Mesenchymal stem cell (in vitro differentiated cells and primary cell): Measurements from ENCODE around the gene INO80C.

ENCODE experiments used
- DNase-seq: peaks from one replicate; pipeline ENCODE4 v3.0.0-alpha.2; 2013
- H2AFZ ChIP-seq: one replicate; pipeline ENCODE4 v1.6.1; 2013; ENCODE audit warnings: low read depth, mild to moderate bottlenecking, control low read depth, inconsistent platforms, low read length, moderate library complexity
- H2AK5ac ChIP-seq: 2 replicates; pipeline ENCODE4 v1.6.1; 2013; ENCODE audit warnings: low read length, moderate library complexity, mild to moderate bottlenecking, inconsistent platforms; ENCODE audit not compliant: severe bottlenecking
- H2BK120ac ChIP-seq: one replicate; pipeline ENCODE4 v1.6.1; 2013; ENCODE audit warnings: low read depth, mild to moderate bottlenecking, inconsistent platforms, low read length, moderate library complexity
- H2BK12ac ChIP-seq, 2 experiments: one replicate each; pipeline ENCODE4 v1.6.1; 2013; ENCODE audit warnings: inconsistent platforms in 2 of 2, low read length in 2 of 2, mild to moderate bottlenecking in 2 of 2, moderate library complexity in 2 of 2, control low read depth in 1 of 2
- H2BK15ac ChIP-seq: one replicate; pipeline ENCODE4 v1.6.1; 2013; ENCODE audit warnings: mild to moderate bottlenecking, low read depth, inconsistent platforms; ENCODE audit not compliant: poor library complexity, severe bottlenecking
- H2BK5ac ChIP-seq: 2 replicates; pipeline ENCODE4 v1.6.1; 2013; ENCODE audit warnings: low read depth, mild to moderate bottlenecking, low read length, control low read depth, inconsistent platforms; ENCODE audit not compliant: poor library complexity, severe bottlenecking
- H3K14ac ChIP-seq, 2 experiments: one replicate each; pipeline ENCODE4 v1.6.1; 2013; ENCODE audit warnings: inconsistent platforms in 2 of 2, low read length in 2 of 2, control low read depth in 1 of 2, mild to moderate bottlenecking in 1 of 2, moderate library complexity in 1 of 2
- H3K18ac ChIP-seq, 2 experiments: one replicate each; pipeline ENCODE4 v1.6.1; 2013; ENCODE audit warnings: inconsistent platforms in 2 of 2, low read length in 2 of 2, control low read depth in 1 of 2, low read depth in 1 of 2, mild to moderate bottlenecking in 1 of 2
- H3K23ac ChIP-seq, 2 experiments: one replicate each; pipeline ENCODE4 v1.6.1; 2013; ENCODE audit warnings: inconsistent platforms in 2 of 2, low read length in 2 of 2, mild to moderate bottlenecking in 2 of 2, moderate library complexity in 2 of 2, control low read depth in 1 of 2
- H3K27ac ChIP-seq: 2 replicates; pipeline ENCODE4 v1.5.1; 2013; ENCODE audit warnings: mild to moderate bottlenecking, moderate library complexity, low read length, control low read depth, inconsistent platforms; ENCODE audit not compliant: poor library complexity, severe bottlenecking
- H3K27me3 ChIP-seq, 2 experiments: 2 replicates each; pipeline versions ENCODE4 v1.6.1 to v1.7.0; 2013; ENCODE audit warnings: low read length in 2 of 2, mild to moderate bottlenecking in 2 of 2, moderate library complexity in 2 of 2, control low read depth in 1 of 2, inconsistent platforms in 1 of 2; ENCODE audit not compliant: control insufficient read depth in 1 of 2, insufficient read depth in 1 of 2
- H3K36me3 ChIP-seq, 2 experiments: 2 replicates each; pipeline versions ENCODE4 v1.6.1 to v1.7.0; 2013; ENCODE audit warnings: low read length in 2 of 2, control low read depth in 1 of 2, inconsistent platforms in 1 of 2, low read depth in 1 of 2, mild to moderate bottlenecking in 1 of 2; ENCODE audit not compliant: insufficient read depth in 2 of 2, control insufficient read depth in 1 of 2
- H3K4ac ChIP-seq, 2 experiments: one replicate each; pipeline ENCODE4 v1.6.1; 2013; ENCODE audit warnings: inconsistent platforms in 2 of 2, low read length in 2 of 2, mild to moderate bottlenecking in 2 of 2, moderate library complexity in 2 of 2, control low read depth in 1 of 2, low read depth in 1 of 2
- H3K4me1 ChIP-seq: 2 replicates; pipeline ENCODE4 v1.6.1; 2013; ENCODE audit warnings: low read depth, low read length, control low read depth; ENCODE audit not compliant: control insufficient read depth, insufficient read depth
- H3K4me2 ChIP-seq: 2 replicates; pipeline ENCODE4 v1.6.1; 2013; ENCODE audit warnings: low read length, mild to moderate bottlenecking, inconsistent platforms; ENCODE audit not compliant: poor library complexity, severe bottlenecking
- H3K4me3 ChIP-seq, 2 experiments: 2 replicates each; pipeline versions ENCODE4 v1.5.1 to v1.7.0; 2013; ENCODE audit warnings: low read length in 2 of 2, mild to moderate bottlenecking in 2 of 2, control low read depth in 1 of 2, low read depth in 1 of 2; ENCODE audit not compliant: insufficient read depth in 1 of 2
- H3K79me1 ChIP-seq: replicated peaks from 2 replicates; pipeline ENCODE4 v1.6.1; 2013; ENCODE audit warnings: mild to moderate bottlenecking, control low read depth, low read length, inconsistent platforms; ENCODE audit not compliant: poor library complexity, severe bottlenecking
- H3K9ac ChIP-seq: 2 replicates; pipeline ENCODE4 v1.7.0; 2013; ENCODE audit warnings: mild to moderate bottlenecking, low read length, moderate library complexity
- H3K9me3 ChIP-seq: 2 replicates; pipeline ENCODE4 v1.7.0; 2013; ENCODE audit warnings: mild to moderate bottlenecking, low read length; ENCODE audit not compliant: control insufficient read depth
- H4K8ac ChIP-seq: one replicate; pipeline ENCODE4 v1.6.1; 2013; ENCODE audit warnings: inconsistent platforms, mild to moderate bottlenecking, low read length, moderate library complexity
- H4K91ac ChIP-seq: one replicate; pipeline ENCODE4 v1.6.1; 2013; ENCODE audit warnings: mild to moderate bottlenecking, low read length, inconsistent platforms
- WGBS: methylation state at CpG from one replicate; pipeline ENCODE4 v1.1.7; 2013; ENCODE audit warnings: mixed read lengths; 5-methylcytosine and 5-hydroxymethylcytosine counted together

Gene INO80C

DNA sequence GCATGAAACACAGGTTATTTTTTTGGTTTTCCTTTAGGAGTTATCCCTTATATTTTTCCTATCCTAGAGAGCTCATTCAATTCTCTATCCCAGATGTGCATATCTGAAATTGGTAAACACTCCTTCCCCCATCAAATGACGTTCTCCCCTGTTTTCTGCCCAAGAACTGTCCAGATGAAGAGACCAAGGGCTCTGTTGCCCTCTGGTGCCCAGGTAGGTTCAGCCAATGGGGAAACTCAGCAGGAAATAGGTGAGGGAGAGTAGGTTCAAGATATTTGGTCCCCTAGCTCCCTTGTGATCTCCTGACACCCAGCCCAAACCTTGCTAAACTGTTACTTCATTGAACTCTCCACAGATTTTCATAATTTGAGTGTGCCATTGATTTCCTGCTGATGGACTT, 14.1 kb upstream of the INO80C start:
- Histone ChIP-seq H2AFZ (no peak overlapping the region), H4K91ac (no peak overlapping the region), H3K4me1 (peaks cover 29% of the 10 kb centered on the region), H2AK5ac (peak overlapping the region; percentile 98), H3K9ac (no peak overlapping the region), H2BK12ac (no peak overlapping the region), H3K36me3 (no peaks in the 10 kb centered on the region), H3K23ac (no peak overlapping the region), H3K4ac (no peak overlapping the region), H3K27me3 (no peaks in the 10 kb centered on the region), H2BK5ac (peak overlapping the region; percentile 10), H3K79me1 (peaks cover 3% of the 10 kb centered on the region), H3K4me3 (no peak overlapping the region), H3K27ac (no peak overlapping the region), H3K4me2 (no peak overlapping the region), H3K18ac (no peak overlapping the region), H3K9me3 (no peaks in the 10 kb centered on the region), H2BK120ac (no peak overlapping the region), H3K14ac (no peak overlapping the region), H4K8ac (no peak overlapping the region), H2BK15ac (no peak overlapping the region)
- no peak for DNase-seq
- WGBS, result 100% methylated on average over 1 of the region's 1 CpG

- WGBS, result 100% methylated on average over 1 of the region's 2 CpGs
- H3K36me3 ChIP-seq, result no peaks in the 10 kb centered on the region
These were observed 13.7 kb upstream of the INO80C start for GRCh38 chr18:35511428-35511827.

DNA sequence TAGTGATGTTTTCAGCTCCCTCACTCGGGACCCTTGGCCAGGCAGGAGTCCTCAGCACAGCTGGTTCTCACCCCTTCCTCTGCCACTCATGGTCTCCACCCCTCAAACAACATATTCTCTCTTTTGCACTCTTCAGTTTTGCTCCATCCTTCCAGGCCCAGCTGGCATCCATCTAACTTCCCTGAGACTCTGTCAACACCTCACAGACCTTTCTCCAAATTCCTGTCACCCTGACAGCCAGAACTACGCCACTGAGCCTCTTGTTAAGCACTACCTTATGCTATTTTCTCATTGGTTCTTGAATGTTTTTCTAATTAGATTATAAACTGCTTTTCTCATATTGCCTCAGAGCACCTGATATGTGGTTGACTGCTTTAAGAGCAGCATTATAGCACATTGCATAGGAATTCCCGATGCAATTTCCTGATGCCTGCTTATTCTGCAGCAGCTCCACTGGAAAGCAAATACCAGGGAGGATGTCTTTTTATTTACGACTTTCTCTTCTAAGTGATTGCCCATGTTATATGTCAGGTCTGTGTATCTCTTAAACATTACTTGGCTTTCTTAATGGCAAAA, 12.4 kb upstream of the INO80C start:
- Histone ChIP-seq H3K27ac (peak overlapping the region; percentile 55), H3K4ac (no peak overlapping the region), H2BK15ac (no peak overlapping the region), H3K4me2 (no peak overlapping the region), H4K8ac (no peak overlapping the region), H3K4me1 (peaks cover 24% of the 10 kb centered on the region), H3K23ac (no peak overlapping the region), H2AFZ (no peak overlapping the region), H4K91ac (no peak overlapping the region), H3K9me3 (no peaks in the 10 kb centered on the region), H3K18ac (peak overlapping the region in 1 of 2 experiments; percentile 58), H3K14ac (no peak overlapping the region), H2BK120ac (no peak overlapping the region), H2AK5ac (peak overlapping the region; percentile 79), H2BK5ac (peak overlapping the region; percentile 70), H3K79me1 (peaks cover 3% of the 10 kb centered on the region), H3K9ac (no peak overlapping the region), H3K36me3 (no peaks in the 10 kb centered on the region), H3K4me3 (no peak overlapping the region), H2BK12ac (peak overlapping the region in 1 of 2 experiments; percentile 10), H3K27me3 (no peaks in the 10 kb centered on the region)
- WGBS, result 51% methylated on average over 2 of the region's 4 CpGs
- peak; percentile 32 for DNase-seq

More at GRCh38 chr18:35511428-35511827, 13.7 kb upstream of the INO80C start:
- Histone ChIP-seq H3K79me1 (peaks cover 3% of the 10 kb centered on the region), H3K4ac (no peak overlapping the region), H3K23ac (no peak overlapping the region), H2BK120ac (no peak overlapping the region), H3K4me1 (peaks cover 29% of the 10 kb centered on the region), H3K4me3 (no peak overlapping the region), H4K8ac (no peak overlapping the region), H4K91ac (no peak overlapping the region), H2BK15ac (peak overlapping the region; percentile 41), H3K4me2 (no peak overlapping the region), H2AK5ac (peak overlapping the region; percentile 98), H3K27ac (no peak overlapping the region), H3K9ac (no peak overlapping the region), H2BK5ac (no peak overlapping the region), H2BK12ac (no peak overlapping the region), H3K18ac (no peak overlapping the region), H3K9me3 (no peaks in the 10 kb centered on the region), H3K14ac (no peak overlapping the region), H2AFZ (no peak overlapping the region), H3K27me3 (no peaks in the 10 kb centered on the region)
- no peak for DNase-seq

DNA sequence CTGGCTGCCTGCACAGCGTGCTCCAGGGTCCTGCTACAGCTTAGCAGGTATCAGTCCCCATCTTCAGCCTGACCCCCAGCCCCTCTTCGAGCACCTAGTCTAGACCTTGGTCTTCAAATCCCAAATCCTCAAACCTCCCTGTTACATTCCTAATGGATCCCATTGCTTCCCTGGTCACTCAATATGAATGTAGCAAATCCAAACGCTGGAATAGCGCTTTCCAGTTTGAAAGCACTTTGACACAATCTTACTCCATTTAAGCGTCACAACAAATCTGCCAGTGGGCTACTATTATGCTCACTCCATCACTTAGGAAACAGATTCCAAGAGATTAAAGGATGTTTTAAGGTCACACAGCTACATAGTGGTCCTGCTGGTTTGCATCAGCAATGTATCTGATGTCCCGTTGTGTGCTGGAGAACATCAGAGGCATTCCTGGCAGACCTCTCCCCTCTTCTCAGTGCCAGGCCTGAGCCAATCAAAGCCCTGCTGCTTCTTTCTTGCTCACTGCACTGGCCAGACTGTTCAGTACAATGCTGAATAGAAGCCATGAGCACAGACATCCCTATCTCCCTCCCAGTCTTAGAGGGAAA, 11.1 kb upstream of the INO80C start:
- no peak overlapping the region for H3K9ac ChIP-seq
- peak overlapping the region; percentile 40 for H4K91ac ChIP-seq
- no peaks in the 10 kb centered on the region for H3K9me3 ChIP-seq
- H2BK15ac ChIP-seq, result no peak overlapping the region
- peaks cover 0 to 3% of the 10 kb centered on the region in 2 experiments for H3K27me3 ChIP-seq
- H2BK120ac ChIP-seq, result peak overlapping the region; percentile 20
- H3K79me1 ChIP-seq, result peaks cover 3% of the 10 kb centered on the region
- no peak overlapping the region for H3K27ac ChIP-seq
- no peaks in the 10 kb centered on the region for H3K36me3 ChIP-seq
- H3K18ac ChIP-seq, result peak overlapping the region in 1 of 2 experiments; percentile 15
- no peak overlapping the region for H3K23ac ChIP-seq
- H2BK12ac ChIP-seq, result peak overlapping the region; percentile 43 to 56
- no peak overlapping the region for H3K14ac ChIP-seq
- H2BK5ac ChIP-seq, result no peak overlapping the region
- H2AK5ac ChIP-seq, result peak overlapping the region; percentile 71
- H2AFZ ChIP-seq, result no peak overlapping the region
- no peak for DNase-seq
- H3K4me2 ChIP-seq, result no peak overlapping the region
- H3K4me3 ChIP-seq, result no peak overlapping the region
- H3K4me1 ChIP-seq, result peaks cover 15% of the 10 kb centered on the region
- H3K4ac ChIP-seq, result peak overlapping the region in 1 of 2 experiments; percentile 25
- WGBS, result 88% methylated on average over 6 of the region's 6 CpGs
- no peak overlapping the region for H4K8ac ChIP-seq
